Thyroid gland (tissue), 4 donors: ENCODE measurements around the gene SHMT2. TPM values are rescaled to one million over a fixed set of nuclear protein-coding genes. Genes with fewer than 3 reads are reported as not detected.

ENCODE experiments used
- DNase-seq, 2 donors: peaks; one replicate each; pipeline ENCODE4 v3.0.0-alpha.2; 2019
- H3K27ac ChIP-seq, 3 donors: fragments of 200-600 bp; sonication (generic); 1 replicate in 2 of 3; 2 replicates in 1 of 3; pipeline ENCODE4 v1.5.1; 2016 to 2019; ENCODE audit warnings: mild to moderate bottlenecking in 1 of 3, moderate library complexity in 1 of 3
- H3K27me3 ChIP-seq: fragments of 200-600 bp; sonication (generic); one replicate; pipeline ENCODE4 v1.5.1; 2019
- H3K36me3 ChIP-seq, 2 donors: fragments of 200-600 bp; sonication (generic); one replicate each; pipeline ENCODE4 v1.5.1; 2016 to 2019
- H3K4me1 ChIP-seq, 2 donors: fragments of 200-600 bp; sonication (generic); one replicate each; pipeline ENCODE4 v1.5.1; 2017 to 2019
- H3K4me3 ChIP-seq, 3 donors: fragments of 200-600 bp; sonication (generic); replicated peaks in 1 of 3; 1 replicate in 2 of 3; 2 replicates in 1 of 3; pipeline ENCODE4 v1.5.1; 2016; ENCODE audit warnings: mild to moderate bottlenecking in 1 of 3
- H3K9me3 ChIP-seq: fragments of 200-600 bp; sonication (generic); one replicate; pipeline ENCODE4 v1.5.1; 2017
- CTCF ChIP-seq, 6 experiments: fragments of 200-600 bp in 3 of 6; fragments of 450-650 bp in 3 of 6; sonication (generic) in 3 of 6; IDR thresholded peaks; one replicate each; pipeline ENCODE4 v1.5.1; 2016 to 2019; ENCODE audit warnings: antibody characterized with exemption in 6 of 6, mild to moderate bottlenecking in 2 of 6, inconsistent platforms in 1 of 6, moderate library complexity in 1 of 6
- POLR2A ChIP-seq, 2 donors: fragments of 450-650 bp; IDR thresholded peaks; one replicate each; pipeline ENCODE4 v1.6.1; 2017; ENCODE audit warnings: antibody characterized with exemption in 2 of 2, mild to moderate bottlenecking in 2 of 2, moderate library complexity in 1 of 2
- WGBS, 2 donors: methylation state at CpG; one replicate each; pipeline ENCODE4 v1.1.5; 2017; 5-methylcytosine and 5-hydroxymethylcytosine counted together
- intact Hi-C: fragments of 100-400 bp; cut with DNase I; formaldehyde crosslinking; loops from one replicate; pipeline ENCODE4 v1.15.1; 2023
- total RNA-seq, 4 donors: library from RNA; depleted of rRNA; stranded (reverse); fragments of >200 nt; gene quantifications; one replicate each; pipeline ENCODE4 v1.2.3, GENCODE V29; 2016

The SHMT2 gene
- total RNA-seq, 4 donors from 2014 or later: 34.0 to 58.4 (median 49.8) TPM

GRCh38 chr12:57205186-57205585 lies 24.3 kb upstream of the SHMT2 start:
- WGBS, 2 donors: 95% methylated on average over 13 to 26 of the region's 26 CpGs
- TF ChIP-seq CTCF (IDR thresholded peaks at IDR 0.05) (no peak), POLR2A (IDR thresholded peaks at IDR 0.05) (no peak)
- H3K36me3 ChIP-seq: peaks cover 40 to 41% of the 10 kb centered on the region in 2 donors
- H3K4me1 ChIP-seq: no peaks in the 10 kb centered on the region
- intact Hi-C loops: no loop called here
- H3K9me3 ChIP-seq: no peaks in the 10 kb centered on the region
- no peak overlapping the region for H3K27ac ChIP-seq
- no peaks in the 10 kb centered on the region for H3K27me3 ChIP-seq
- H3K4me3 ChIP-seq: no peak overlapping the region
- no peak for DNase-seq

- no peak for TF ChIP-seq CTCF (IDR thresholded peaks at IDR 0.05)
- no peak for TF ChIP-seq POLR2A (IDR thresholded peaks at IDR 0.05)
- peaks cover 34 to 37% of the 10 kb centered on the region in 2 donors for H3K36me3 ChIP-seq
These were observed 23.6 kb upstream of the SHMT2 start for GRCh38 chr12:57205931-57206330.

GRCh38 chr12:57207731-57208630 lies 21.5 kb upstream of the SHMT2 start:
- Histone ChIP-seq H3K36me3 (peaks cover 20 to 25% of the 10 kb centered on the region in 2 donors), H3K4me1 (no peaks in the 10 kb centered on the region), H3K4me3 (no peak overlapping the region), H3K9me3 (no peaks in the 10 kb centered on the region), H3K27ac (no peak overlapping the region), H3K27me3 (no peaks in the 10 kb centered on the region)
- no peak for TF ChIP-seq CTCF (IDR thresholded peaks at IDR 0.05)
- TF ChIP-seq POLR2A (IDR thresholded peaks at IDR 0.05): no peak
- 90 to 93% methylated on average over 23 of the region's 29 CpGs for WGBS, 2 donors
- no peak for DNase-seq
- intact Hi-C loops: no loop called here

More at GRCh38 chr12:57205931-57206330, 23.6 kb upstream of the SHMT2 start:
- 87 to 88% methylated on average over 6 to 7 of the region's 7 CpGs for WGBS, 2 donors
- Histone ChIP-seq H3K27ac (no peak overlapping the region), H3K9me3 (no peaks in the 10 kb centered on the region), H3K27me3 (no peaks in the 10 kb centered on the region), H3K4me3 (no peak overlapping the region), H3K4me1 (no peaks in the 10 kb centered on the region)
- intact Hi-C loops: no loop called here
- DNase-seq: no peak

DNA sequence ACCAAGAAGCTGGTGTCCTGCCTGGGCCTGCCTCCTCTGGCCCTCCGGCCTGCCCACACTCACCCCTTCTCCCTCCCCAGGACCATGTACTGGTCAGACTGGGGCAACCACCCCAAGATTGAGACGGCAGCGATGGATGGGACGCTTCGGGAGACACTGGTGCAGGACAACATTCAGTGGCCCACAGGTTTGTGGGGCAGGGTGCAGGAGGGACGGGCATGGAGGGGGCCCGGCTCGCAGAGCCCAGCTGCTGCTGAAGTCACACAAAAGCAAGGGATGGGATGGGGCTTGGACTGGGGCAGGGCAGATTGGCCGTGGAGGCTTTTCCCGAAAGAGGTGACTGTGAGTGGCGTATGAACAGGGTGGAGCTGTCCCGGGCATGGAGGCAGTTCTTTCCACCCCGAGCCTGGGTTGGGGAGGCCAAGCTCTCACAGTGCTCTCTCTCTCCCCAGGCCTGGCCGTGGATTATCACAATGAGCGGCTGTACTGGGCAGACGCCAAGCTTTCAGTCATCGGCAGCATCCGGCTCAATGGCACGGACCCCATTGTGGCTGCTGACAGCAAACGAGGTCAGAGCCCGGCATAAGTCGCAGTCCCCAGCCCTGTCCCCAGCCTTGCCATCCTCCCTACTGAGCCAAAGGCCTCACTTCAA lies 20.8 kb upstream of the SHMT2 start:
- peaks cover 12 to 17% of the 10 kb centered on the region in 2 donors for H3K36me3 ChIP-seq
- 84 to 87% methylated on average over 14 to 22 of the region's 22 CpGs for WGBS, 2 donors
- intact Hi-C loops: no loop called here

More for the DNA sequence above, 20.8 kb upstream of the SHMT2 start:
- no peak overlapping the region for H3K27ac ChIP-seq
- H3K4me1 ChIP-seq: peaks cover 0 to 3% of the 10 kb centered on the region in 2 donors
- H3K9me3 ChIP-seq: no peaks in the 10 kb centered on the region
- H3K4me3 ChIP-seq: no peak overlapping the region
- DNase-seq: no peak
- H3K27me3 ChIP-seq: no peaks in the 10 kb centered on the region
- TF ChIP-seq POLR2A (IDR thresholded peaks at IDR 0.05) (no peak), CTCF (IDR thresholded peaks at IDR 0.05) (no peak)
